Fibroblast of the aortic adventitia (primary cell): ENCODE measurements around the gene COL2A1. TPM values are rescaled to one million over a fixed set of nuclear protein-coding genes. Genes with fewer than 3 reads are reported as not detected.

Experiments
- DNase-seq: peaks from one replicate; pipeline ENCODE4 v3.0.0-alpha.2; 2010; ENCODE audit warnings: low read depth
- H3K4me3 ChIP-seq: 2 replicates; pipeline ENCODE4 v1.5.1; 2011; ENCODE audit warnings: low read depth, mild to moderate bottlenecking, control low read depth, low read length, moderate library complexity
- CTCF ChIP-seq: IDR thresholded peaks from 2 replicates; pipeline ENCODE4 v1.5.1; 2011; ENCODE audit warnings: mild to moderate bottlenecking, low read length, control low read depth, inconsistent platforms; ENCODE audit not compliant: insufficient read depth
- total RNA-seq: library from RNA; depleted of rRNA; stranded (reverse); fragments of >200 nt; gene quantifications from 2 replicates; pipeline ENCODE4 v1.2.3, GENCODE V29; 2012; ENCODE audit warnings: low replicate concordance

COL2A1 gene
- total RNA-seq, 1 donor: not detected

GRCh38 chr12:48045061-48045846, 41.0 kb upstream of the COL2A1 start:
- TF ChIP-seq CTCF: no peak
- H3K4me3 ChIP-seq: no peak overlapping the region

GRCh38 chr12:48044396-48044795, 40.1 kb upstream of the COL2A1 start:
- no peak for DNase-seq
- H3K4me3 ChIP-seq: no peak overlapping the region
- no peak for TF ChIP-seq CTCF

More at GRCh38 chr12:48045061-48045846, 41.0 kb upstream of the COL2A1 start:
- DNase-seq: no peak

- H3K4me3 ChIP-seq: no peak overlapping the region
- TF ChIP-seq CTCF: no peak
- no peak for DNase-seq
These were observed 39.5 kb upstream of the COL2A1 start for GRCh38 chr12:48043771-48044170.

- TF ChIP-seq CTCF: no peak
- DNase-seq: no peak
- no peak overlapping the region for H3K4me3 ChIP-seq
These were observed 37.5 kb upstream of the COL2A1 start for GRCh38 chr12:48041591-48042423.

GRCh38 chr12:48040354-48040753, 36.1 kb upstream of the COL2A1 start:
- no peak overlapping the region for H3K4me3 ChIP-seq
- no peak for TF ChIP-seq CTCF

GRCh38 chr12:48039151-48039550, 34.9 kb upstream of the COL2A1 start:
- H3K4me3 ChIP-seq: no peak overlapping the region
- no peak for TF ChIP-seq CTCF
- no peak for DNase-seq

More at GRCh38 chr12:48040354-48040753, 36.1 kb upstream of the COL2A1 start:
- DNase-seq: no peak
